GM19455 (cell line): ENCODE data around the gene ZFAND2A.
"Not testable (repeated sequence)": the region's sequence is repeated elsewhere in the genome, so short reads cannot be mapped to it uniquely, and the experiment has no call there.

Source experiments
- ATAC-seq: cut with Tn5 transposase; IDR thresholded peaks from one replicate; pipeline ENCODE4 v1.9.1; 2021; ENCODE audit not compliant: unreplicated experiment

Gene ZFAND2A

GRCh38 chr7:1159891-1160669 is at the start of gene ZFAND2A:
Gene ZFAND2A, minus strand, starts transcription at chr7:1160196. Its CDS starts 1,984 bp downstream, at chr7:1158212.
- peak; percentile 95 for ATAC-seq

- no peak for ATAC-seq
Observed at GRCh38 chr7:1209097-1209496, 49.1 kb upstream of the ZFAND2A start.

GRCh38 chr7:1205742-1206141 is 45.7 kb upstream of the ZFAND2A start:
- not testable (repeated sequence) for ATAC-seq

GRCh38 chr7:1204460-1205140 is 44.6 kb upstream of the ZFAND2A start:
- no peak for ATAC-seq

- not testable (repeated sequence) for ATAC-seq
Observed at GRCh38 chr7:1202914-1203313, 42.9 kb upstream of the ZFAND2A start.

GRCh38 chr7:1201916-1202315 is 41.9 kb upstream of the ZFAND2A start:
- ATAC-seq = no peak

- ATAC-seq = no peak
Observed at GRCh38 chr7:1200045-1200444, 40.0 kb upstream of the ZFAND2A start.

GRCh38 chr7:1197997-1198625 is 38.1 kb upstream of the ZFAND2A start:
- no peak for ATAC-seq

GRCh38 chr7:1196950-1197349 is 37.0 kb upstream of the ZFAND2A start:
- ATAC-seq = no peak

- not testable (repeated sequence) for ATAC-seq
Observed at GRCh38 chr7:1196441-1196840, 36.4 kb upstream of the ZFAND2A start.

GRCh38 chr7:1193593-1194424 is 33.8 kb upstream of the ZFAND2A start:
- no peak for ATAC-seq

GRCh38 chr7:1192171-1192676 is 32.2 kb upstream of the ZFAND2A start:
- ATAC-seq = no peak

GRCh38 chr7:1189986-1190772 is 30.2 kb upstream of the ZFAND2A start:
- no peak for ATAC-seq

- no peak for ATAC-seq
Observed at GRCh38 chr7:1188720-1189294, 28.8 kb upstream of the ZFAND2A start.

- ATAC-seq = no peak
Observed at GRCh38 chr7:1187127-1187526, 27.1 kb upstream of the ZFAND2A start.

GRCh38 chr7:1181640-1182039 is 21.6 kb upstream of the ZFAND2A start:
- no peak for ATAC-seq

GRCh38 chr7:1181031-1181430 is 21.0 kb upstream of the ZFAND2A start:
- ATAC-seq = no peak

- no peak for ATAC-seq
Observed at GRCh38 chr7:1176891-1177373, 16.9 kb upstream of the ZFAND2A start.
